Frontal cortex (tissue), 4 donors: ENCODE results near the gene CNN1. TPM values are rescaled to one million over a fixed set of nuclear protein-coding genes. Genes with fewer than 3 reads are reported as not detected.
A peak's percentile ranks its signal among the peaks of the same experiment; 100 is the strongest.
"Not testable (repeated sequence)": the region's sequence is repeated elsewhere in the genome, so short reads cannot be mapped to it uniquely, and the experiment has no call there.

Experiments
- DNase-seq, 2 donors: peaks; one replicate each; pipeline ENCODE4 v3.0.0; 2012; ENCODE audit warnings: low spot score in 2 of 2
- FAIRE-seq: peaks from 2 replicates; lab custom pipeline; 2012; peaks lifted over from hg19 to GRCh38; lab: Jason Lieb, UNC
- small RNA-seq: library from RNA; depleted of rRNA; stranded (forward); fragments of <200 nt; gene quantifications from one replicate; pipeline ENCODE3, GENCODE V24; 2014
- total RNA-seq: library from RNA; depleted of rRNA; stranded (reverse); fragments of >200 nt; gene quantifications from one replicate; pipeline ENCODE4 v1.2.3, GENCODE V29; 2014
- donor health status: control.
- donor health status: control.
- donor health status: control.

CNN1 gene
- total RNA-seq, 1 donor from 2014 or later = 1.2 TPM

GRCh38 chr19:11596156-11596555 lies 57.5 kb downstream of the CNN1 start:
- no peak for DNase-seq
- FAIRE-seq = no peak

- FAIRE-seq = peak; percentile 79
These were observed 58.8 kb downstream of the CNN1 start, which contains the start of gene ZNF627 for GRCh38 chr19:11597202-11598102. Gene ZNF627, plus strand, starts transcription at chr19:11597483. Its CDS starts 145 bp downstream, at chr19:11597628.

GRCh38 chr19:11598103-11598483 lies 59.4 kb downstream of the CNN1 start:
- DNase-seq (no peak), FAIRE-seq (no peak)

More at GRCh38 chr19:11597202-11598102, 58.8 kb downstream of the CNN1 start, which contains the start of gene ZNF627:
- DNase-seq = peak; percentile 97 to 99

- DNase-seq (no peak), FAIRE-seq (no peak)
These were observed 60.1 kb downstream of the CNN1 start for GRCh38 chr19:11598746-11599145.

- DNase-seq, FAIRE-seq: not testable (repeated sequence)
These were observed 61.1 kb downstream of the CNN1 start for GRCh38 chr19:11599704-11600103.

Small RNA genes lying within 50 kb of the gene (small RNA-seq; reads per million reads assigned to genes)
- 0.15 reads per million for gene MIR7974
- gene RN7SL833P = 0.13 reads per million

Other genes starting within 250 kb of the CNN1 start
- not detected for gene TSPAN16, start 242.7 kb upstream of the CNN1 start, total RNA-seq
- 21.6 TPM for gene RAB3D, start 199.2 kb upstream of the CNN1 start, total RNA-seq
- gene TMEM205, start 192.6 kb upstream of the CNN1 start, total RNA-seq = 27.7 TPM
- gene CCDC159, start 192.3 kb upstream of the CNN1 start, total RNA-seq = 2.9 TPM
- 30.6 TPM for gene PLPPR2, start 183.4 kb upstream of the CNN1 start, total RNA-seq
- gene SWSAP1, start 164.2 kb upstream of the CNN1 start, total RNA-seq = 0.82 TPM
- gene EPOR, start 154.5 kb upstream of the CNN1 start, total RNA-seq = 3.3 TPM
- 0.41 TPM for gene RGL3, start 119.5 kb upstream of the CNN1 start, total RNA-seq
- 0.41 TPM for gene ODAD3, start 103.7 kb upstream of the CNN1 start, total RNA-seq
- gene PRKCSH, start 103.2 kb upstream of the CNN1 start, total RNA-seq = 39.1 TPM
- 98.2 TPM for gene ELAVL3, start 57.8 kb upstream of the CNN1 start, total RNA-seq
- 16.3 TPM for gene ZNF653, start 33.0 kb upstream of the CNN1 start, total RNA-seq
- gene ECSIT, start 9.7 kb upstream of the CNN1 start, total RNA-seq = 60.3 TPM
- 19.2 TPM for gene ELOF1, start 20.4 kb downstream of the CNN1 start, total RNA-seq
- gene ACP5, start 38.8 kb downstream of the CNN1 start, total RNA-seq = 0.41 TPM
- 106 TPM for gene ZNF627, start 58.6 kb downstream of the CNN1 start, total RNA-seq
- gene ZNF823, start 200.1 kb downstream of the CNN1 start, total RNA-seq = 26.9 TPM
- 38.3 TPM for gene ZNF441, start 228.1 kb downstream of the CNN1 start, total RNA-seq